GM21528 (cell line): ENCODE measurements around the gene GDPD5.

Experiments used
- ATAC-seq: cut with Tn5 transposase; IDR thresholded peaks from one replicate; pipeline ENCODE4 v1.9.1; 2021; ENCODE audit warnings: mild to moderate bottlenecking, moderate library complexity; ENCODE audit not compliant: unreplicated experiment, low FRiP score

The GDPD5 gene

DNA sequence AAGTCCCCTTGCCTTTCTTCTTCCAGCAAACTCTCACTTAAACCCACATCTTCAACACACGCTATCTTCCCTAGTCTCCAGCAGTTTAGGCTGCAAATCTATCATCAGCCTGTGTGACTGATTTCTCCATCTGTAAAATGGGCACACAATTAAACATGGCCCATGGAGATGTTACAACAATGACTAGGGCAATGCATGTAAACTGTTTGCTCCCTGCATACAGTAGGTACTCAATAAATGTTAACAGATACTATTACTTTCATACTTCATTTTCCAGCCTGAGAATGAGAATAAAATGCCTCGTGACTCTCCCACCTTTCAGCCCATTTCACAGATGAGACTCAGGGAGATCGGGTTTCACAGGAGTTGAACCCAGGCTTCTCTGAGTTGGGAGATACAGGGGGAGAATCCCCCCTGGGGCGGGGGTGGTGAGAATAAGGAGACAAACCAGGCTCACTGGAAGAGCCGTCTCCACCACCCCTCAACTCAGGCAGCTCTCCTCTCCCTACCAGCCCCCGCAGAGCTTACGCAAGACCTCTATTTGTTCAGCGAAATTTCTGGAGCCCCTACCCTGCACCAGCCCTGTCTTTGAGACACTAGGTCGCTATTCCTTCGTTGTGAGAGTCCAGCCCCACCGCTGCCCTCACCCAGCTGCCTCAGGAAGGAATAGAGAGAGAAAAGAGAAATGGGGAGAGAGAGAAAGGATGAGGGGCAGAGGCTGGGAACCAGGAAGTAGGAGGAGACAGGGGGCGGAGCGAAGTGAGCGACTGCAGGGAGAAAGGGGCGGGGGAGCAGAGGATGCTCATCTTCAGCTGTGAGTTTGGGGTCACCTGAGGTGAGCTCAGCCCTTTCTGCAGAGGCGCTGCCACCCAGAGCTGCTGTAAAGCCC lies 50.6 kb downstream of the GDPD5 start:
- ATAC-seq: no peak

DNA sequence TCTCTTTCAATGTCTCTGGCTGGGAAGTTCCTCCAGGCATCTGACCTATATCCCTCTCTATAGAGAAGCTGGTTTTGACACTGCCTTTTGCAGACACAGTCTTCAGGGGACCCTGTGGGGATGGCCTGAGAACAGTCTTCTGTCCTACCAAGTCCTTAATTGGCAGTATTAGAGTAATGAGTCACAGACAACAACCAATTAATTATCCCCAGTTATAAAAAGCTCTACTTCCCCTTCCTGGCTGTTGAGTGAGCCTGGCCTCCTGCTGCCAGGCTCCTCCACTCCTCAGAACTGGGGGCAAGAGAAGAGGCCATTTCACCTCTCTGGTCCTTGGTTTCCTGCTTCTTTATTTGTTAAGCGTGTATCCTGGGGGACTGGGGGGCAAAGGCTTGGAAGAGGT lies 51.5 kb downstream of the GDPD5 start:
- ATAC-seq: no peak

- ATAC-seq: no peak
Observed at GRCh38 chr11:75473684-75474083, 52.1 kb downstream of the GDPD5 start.

DNA sequence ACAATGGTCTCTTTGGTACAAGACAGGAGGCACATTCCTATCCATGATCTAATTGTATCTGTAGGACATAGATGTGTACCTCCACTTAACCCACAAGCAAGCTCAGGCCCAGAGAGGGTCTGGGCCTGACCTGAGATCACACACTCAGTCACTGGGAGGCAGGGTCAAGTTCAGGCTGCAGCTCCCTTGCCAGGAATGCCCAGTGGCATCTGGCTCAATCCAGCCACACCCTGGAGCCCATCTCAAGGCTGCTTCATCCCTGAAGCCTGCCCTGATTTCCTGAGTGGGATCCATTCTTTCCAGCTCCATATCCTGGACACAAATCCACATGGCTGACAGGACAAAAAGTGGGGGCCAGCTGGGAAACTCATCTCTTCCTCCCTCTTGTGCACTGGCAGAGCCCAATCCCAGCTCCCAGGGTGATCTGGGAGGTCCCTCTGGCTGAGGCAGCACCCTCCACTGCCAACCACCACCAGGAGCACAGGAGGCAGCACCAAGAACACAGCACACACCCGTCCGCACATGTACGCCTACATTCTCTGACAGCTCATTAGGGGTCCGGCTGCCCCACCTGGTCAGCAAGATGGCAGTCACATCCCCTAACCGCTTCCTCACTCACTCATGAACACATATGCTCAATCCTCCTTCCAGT lies 53.5 kb downstream of the GDPD5 start:
- ATAC-seq: no peak

DNA sequence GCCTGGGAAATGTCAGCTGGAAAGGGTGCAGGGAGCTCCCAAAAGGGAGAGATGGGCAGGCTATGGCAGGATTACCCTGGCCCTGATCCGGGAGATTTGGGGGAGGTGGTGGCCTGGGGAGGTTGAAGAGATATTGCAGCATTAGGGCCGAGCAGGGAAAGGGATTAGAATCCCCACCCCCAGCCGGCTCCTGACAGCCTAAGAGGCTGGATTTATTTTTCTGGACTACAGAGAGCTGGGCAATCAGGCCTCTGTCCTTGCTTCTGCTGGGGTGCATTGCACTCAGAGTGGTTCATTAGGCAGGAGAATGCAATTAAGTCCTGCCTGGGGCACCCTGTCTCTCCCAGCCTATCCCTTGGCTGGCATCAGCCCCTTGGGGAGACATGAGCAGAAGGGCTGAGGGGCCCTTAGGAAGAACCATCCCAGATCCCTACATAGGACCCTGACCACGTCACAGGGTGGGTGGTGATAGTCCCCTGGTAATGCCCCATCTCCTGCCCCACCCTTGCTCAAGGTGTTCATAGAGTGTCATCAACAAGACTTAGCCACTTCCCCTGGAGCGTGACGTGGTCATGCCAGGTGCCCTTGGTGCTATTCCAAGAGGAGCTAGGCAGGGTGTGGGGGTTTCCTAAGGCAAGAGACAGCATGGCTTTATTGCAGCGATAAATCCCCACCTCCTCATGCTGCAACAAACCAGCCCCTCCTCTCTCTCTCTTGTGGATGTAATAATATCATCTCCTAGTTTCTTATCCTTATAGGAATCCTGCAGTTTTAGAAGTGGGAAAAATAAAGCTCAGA lies 54.4 kb downstream of the GDPD5 start:
- ATAC-seq: no peak

GRCh38 chr11:75470476-75471080 lies 55.2 kb downstream of the GDPD5 start:
- no peak for ATAC-seq

- no peak for ATAC-seq
Observed at GRCh38 chr11:75469785-75470405, 55.8 kb downstream of the GDPD5 start.

- ATAC-seq: no peak
Observed at GRCh38 chr11:75468534-75469340, 57.0 kb downstream of the GDPD5 start.

GRCh38 chr11:75467881-75468280 lies 57.9 kb downstream of the GDPD5 start:
- no peak for ATAC-seq

GRCh38 chr11:75467311-75467710 lies 58.4 kb downstream of the GDPD5 start:
- ATAC-seq: no peak

DNA sequence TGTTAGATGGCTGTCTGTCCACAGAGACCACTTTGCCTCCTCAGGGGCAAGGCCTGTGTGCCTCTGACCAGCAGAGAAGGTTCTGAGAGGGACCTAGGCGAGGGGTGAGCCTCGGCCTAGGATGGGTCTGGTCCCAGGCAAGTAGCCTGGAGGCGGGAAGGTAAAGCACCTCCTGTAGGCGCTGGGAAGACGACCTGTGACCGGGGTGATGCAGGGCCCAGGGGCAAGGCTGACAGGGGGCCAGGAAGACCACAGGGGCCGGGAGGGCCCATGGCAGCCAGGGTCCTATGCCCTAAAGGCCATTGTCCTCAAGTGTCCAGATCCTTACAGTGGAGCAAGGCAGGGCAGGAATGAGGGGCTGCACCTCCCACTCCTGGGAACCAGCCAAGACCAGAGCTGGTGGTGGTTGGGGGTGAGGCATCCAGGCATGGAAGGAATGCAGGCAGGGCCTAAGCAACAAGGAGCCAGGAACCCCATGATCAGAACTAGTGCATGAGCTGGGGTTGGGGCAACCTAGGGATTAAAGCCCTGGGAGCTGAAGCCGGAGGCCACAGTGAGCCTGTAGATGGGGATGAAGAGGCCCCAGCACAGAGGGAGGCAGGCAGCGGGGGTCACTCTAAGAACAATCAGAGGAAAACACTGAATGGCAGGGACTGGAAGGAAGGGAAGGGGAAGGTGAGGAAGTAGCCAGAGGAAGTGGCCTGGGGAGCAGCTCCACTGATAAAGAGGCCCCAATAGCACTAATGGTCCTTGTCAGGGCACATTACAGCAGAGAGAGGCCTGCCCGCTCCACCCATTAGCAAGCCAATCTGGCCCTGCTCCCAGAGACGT lies 59.8 kb downstream of the GDPD5 start:
- ATAC-seq: no peak

GRCh38 chr11:75463106-75463774 lies 62.5 kb downstream of the GDPD5 start:
- ATAC-seq: no peak

GRCh38 chr11:75462117-75462653 lies 63.6 kb downstream of the GDPD5 start:
- no peak for ATAC-seq

DNA sequence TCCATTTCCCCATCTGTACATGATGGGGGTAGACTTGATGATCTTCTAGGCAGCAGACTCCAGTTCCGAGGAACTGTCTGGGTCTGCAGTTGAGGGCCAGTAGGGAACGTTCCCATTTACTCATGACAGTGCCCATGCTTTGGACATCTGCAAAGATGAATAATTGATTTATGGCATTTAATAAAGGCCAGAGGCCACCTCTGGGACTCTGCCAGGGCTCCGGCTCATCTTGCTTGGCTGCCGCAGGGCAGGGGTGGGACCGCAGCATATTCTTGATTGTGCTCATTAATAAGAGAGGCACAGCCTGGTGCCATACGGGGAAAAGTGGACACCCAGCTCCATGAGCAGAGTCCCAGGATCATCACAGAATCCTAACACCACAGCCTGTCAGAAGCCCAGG lies 64.6 kb downstream of the GDPD5 start:
- ATAC-seq: no peak

DNA sequence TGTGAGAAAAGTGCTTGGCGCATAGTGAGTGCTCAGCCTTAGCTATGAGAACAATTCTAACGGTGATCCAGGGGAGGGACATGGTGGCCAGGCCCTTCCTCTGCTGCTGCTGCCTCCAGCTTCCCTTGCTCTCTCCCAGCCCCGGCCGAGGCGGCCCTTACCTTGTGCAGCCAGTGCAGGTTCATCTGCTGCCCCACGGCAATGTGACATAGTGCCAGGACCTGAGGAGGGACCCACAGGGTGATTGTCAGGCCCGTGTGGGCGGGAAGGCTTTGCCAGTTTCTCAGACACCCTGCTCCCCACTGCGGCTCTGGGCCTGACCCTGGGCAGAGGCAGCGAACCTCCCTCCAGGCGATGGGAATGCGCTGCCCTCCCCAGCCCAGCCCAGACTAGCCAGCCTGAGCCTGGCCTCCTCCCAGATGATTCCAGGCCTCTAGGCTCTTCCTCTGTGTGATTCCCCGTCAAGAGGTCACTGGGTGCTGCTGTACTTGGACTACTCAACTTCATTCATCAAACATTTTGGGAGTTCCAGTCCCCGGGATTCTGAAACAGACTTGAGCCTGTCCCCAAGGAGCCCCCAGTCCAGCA lies 69.1 kb downstream of the GDPD5 start:
- ATAC-seq: no peak

DNA sequence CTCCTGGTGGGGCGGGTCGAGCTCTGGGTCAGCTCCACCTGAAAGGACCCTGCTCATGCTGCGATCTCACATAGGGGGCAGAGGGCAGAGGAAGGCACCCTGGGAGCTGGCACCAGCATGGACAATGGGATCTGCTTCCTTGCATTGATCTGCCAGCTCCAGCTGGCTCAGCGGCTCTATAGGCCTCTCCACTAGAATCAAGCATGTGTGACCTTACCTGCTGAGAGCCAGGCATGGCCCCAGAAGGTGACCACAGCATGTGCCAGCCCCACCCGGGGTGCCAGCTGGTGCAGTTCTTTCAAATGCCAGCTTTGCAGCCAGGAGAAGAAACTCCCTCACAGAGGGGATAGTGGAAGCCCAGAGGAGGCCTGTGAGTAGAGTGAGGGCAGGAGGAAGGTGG lies 70.8 kb downstream of the GDPD5 start:
- ATAC-seq: no peak

DNA sequence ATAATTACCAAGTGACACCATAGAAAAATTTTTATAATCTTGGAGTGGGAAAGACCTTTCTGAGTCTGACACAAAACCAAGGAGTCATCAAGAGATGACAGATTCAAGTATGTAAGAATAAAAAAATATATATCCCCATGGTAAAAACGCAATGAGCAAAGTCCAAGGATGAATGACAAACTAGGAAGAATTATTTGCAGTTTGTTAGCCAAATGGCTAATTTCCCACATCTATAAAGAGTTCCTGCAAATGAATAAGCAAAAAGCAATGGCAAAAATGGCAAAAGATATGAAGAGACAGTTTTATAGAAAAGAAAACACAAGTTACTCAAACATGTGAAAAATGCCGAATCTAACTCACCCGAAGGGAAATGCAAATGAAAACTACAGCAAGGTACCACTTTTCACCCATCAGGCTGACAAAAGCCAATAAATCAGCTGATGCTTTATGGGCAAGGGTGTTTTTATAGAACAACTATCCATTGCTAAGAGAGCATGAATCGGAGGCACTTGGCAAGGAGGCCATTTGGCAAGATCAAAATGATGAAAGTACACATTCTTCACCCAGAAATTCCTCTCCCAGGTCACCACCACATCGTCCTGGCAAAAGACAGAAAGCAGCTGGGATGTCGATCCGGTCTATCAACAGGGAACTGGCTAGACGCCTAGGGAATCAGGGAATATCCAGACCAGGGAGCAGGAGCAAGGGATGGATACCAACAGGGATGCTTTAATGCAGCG lies 71.7 kb downstream of the GDPD5 start:
- ATAC-seq: no peak
